ENCODE results near the gene CLIP1.
"Not testable (repeated sequence)": the region's sequence is repeated elsewhere in the genome, so short reads cannot be mapped to it uniquely, and the experiment has no call there.

Gene CLIP1

DNA sequence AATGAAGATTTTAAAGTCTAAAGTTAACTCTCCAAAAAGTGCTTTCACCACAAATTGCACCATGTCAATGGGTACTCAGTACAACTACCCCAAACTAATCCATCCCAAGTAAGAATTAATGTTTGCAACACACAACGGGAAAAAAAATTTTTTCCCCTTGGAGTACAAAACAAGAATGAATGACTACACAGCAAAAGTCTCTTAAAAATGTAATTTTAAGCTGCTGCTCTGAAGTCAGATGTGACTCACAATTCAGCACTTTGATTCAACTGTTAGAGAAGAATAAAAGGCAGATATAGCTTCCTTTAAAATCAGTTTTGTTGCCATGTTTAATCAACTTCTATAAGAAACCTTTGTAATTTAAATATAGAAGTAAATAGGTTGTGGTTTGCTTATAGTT is 113.7 kb downstream of the CLIP1 start:
- DNase-seq: no peak

DNA sequence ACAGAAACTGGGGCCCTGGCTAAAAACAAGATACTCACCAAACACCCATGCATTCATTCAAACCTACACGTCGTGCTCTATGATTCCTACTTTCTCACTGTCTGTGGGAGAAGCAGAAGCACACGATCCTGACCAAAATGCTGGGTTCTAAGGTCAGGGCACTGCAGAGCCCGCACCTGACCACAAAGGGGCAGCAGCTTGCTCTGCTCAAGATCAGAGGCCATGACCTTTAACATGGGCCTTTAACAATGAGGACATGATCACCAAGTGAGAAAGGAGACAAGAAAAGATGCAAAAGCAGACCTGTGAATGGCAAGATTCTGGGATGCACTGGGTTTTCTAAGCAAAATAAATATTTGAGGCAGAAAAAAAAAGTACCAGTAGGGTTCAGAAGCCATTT is 116.1 kb downstream of the CLIP1 start:
- no peak for DNase-seq

DNA sequence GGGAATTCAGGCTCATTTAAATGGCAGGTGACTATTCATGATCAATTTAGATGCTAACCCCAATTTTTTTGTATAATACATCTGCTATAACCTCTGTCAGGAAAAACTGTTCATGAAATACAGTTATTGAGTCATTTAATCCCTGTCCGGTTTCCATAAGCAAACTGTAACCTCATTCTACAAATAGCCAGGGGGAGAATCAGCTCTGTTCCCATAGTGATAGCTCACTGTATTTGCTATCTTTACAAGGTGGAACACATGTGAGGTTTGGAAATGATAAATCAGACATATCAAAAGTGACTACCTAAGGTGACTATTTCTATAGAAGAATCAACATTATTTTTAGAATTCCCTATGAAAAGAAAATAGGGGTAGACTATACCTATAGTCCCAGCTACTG is 117.5 kb downstream of the CLIP1 start:
- no peak for DNase-seq

DNA sequence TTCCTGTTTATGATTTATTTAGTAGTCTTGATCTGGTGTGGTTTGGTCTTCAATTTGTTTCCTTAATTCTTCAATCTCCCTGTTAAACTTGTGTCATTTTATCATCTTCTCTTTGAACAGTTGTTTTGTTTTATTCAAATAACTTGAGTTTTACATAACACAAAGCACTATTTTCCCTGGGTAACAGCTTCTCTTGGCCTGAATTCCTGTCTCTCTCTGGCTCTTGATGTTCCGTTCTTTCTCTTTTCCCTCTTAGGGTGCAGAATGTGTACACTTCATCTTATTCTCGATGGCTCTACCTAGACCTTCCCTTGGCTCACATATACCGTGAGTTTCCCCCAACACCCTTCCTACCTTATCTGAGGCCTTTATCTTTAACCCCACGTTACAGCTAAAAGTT is 119.4 kb downstream of the CLIP1 start:
- DNase-seq: no peak

DNA sequence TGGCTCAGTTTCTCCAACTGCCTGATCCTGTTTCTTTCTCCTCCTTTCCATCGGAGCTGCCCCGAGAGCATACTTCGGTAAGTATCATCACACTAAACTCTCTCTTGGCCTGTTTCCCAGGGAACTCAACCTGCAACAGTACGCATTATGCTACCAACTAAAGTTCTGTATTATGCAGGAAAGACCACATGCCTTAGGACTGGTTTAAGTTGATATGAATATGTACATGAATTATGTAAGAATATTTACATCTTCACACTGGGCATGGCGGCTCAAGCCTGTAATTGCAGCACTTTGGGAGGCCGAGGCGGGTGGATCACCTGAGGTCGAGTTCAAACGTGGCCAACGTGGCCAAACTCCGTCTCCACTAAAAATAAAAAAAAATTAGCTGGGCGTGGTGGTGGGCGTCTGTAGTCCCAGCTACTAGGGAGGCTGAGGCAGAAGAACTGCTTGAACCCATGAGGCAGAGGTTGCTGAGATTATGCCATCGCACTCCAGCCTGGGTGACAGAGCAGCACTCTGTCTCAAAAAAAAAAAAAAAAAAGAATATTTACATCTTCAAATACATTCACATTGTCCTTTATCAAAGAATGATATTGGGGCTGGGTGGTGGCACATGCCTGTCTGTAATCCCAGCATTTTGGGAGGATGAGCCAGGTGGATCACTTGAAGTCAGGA is 124.3 kb downstream of the CLIP1 start:
- no peak for DNase-seq

DNA sequence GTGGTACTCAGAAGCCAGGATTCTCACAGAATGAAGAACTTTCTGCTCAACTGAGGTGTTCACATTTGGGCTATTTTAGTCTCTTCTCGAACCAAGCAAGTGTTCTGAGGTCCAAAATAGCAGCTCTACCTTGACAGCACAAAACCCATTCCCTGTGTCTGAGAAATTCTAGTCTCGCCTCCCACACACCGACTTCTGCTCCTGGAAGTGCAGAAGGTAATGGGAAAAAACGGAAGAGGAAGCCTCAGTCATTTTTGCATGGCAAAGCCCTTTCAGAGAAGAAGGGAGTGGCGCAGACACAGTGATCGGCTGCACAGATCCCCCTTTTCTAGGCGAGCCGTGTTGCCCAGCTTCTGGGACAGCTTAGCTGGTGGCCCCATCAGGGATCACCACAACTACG is 125.0 kb downstream of the CLIP1 start:
- DNase-seq: no peak

DNA sequence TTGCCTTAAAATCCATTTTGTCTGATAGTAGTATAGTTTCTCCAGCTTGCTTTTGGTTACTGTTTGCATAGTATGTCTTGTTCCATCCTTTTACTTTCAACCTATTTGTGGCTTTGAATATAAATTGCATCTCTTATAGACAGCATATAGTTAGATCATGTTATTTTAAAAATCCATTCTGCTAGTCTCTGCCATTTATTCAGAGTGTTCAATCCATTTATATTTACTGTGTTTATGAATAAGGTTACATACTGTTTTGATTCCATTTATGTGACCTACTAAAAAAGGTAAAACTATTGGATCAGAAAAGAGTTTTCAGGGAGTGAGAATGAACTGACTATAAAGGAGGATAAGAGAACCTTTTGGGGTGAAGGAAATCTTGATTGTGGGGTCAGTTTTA is 126.6 kb downstream of the CLIP1 start:
- no peak for DNase-seq

DNA sequence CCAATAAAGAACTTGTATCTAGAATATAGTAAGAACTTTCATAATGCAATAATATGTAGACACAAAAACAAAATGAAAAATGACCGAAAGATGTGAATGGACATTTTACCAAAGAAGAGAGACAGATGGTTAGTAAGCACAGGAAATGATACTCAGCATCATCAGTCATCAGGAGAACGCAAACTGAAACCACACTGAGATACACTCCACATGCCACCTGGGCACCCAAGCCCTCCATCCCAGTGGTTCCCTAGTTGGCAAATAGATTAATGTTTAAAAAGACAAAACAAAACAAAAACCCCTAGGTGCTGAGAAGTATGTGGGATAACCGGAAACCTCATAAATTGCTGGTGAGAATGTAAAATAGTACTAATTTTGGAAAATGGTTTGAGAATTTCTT is 129.4 kb downstream of the CLIP1 start:
- DNase-seq: no peak

DNA sequence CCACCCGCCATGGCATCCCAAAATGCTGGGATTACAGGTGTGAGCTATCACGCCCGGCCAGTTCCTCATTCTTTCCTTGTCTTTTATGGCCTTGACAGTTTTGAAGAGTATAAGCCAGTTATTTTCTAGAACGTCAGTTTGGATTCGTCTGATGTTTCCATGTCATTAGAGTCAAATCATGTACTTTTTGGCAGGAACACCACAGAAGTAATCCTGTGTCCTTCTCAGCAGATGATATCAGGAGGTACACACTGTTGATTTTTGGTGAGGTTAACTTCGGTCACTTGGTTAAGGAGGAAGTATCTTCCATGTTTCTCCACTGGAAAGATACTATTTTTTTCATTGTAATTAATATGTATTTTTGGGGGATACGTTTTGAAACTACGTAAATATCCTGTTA is 131.0 kb downstream of the CLIP1 start:
- DNase-seq: no peak

DNA sequence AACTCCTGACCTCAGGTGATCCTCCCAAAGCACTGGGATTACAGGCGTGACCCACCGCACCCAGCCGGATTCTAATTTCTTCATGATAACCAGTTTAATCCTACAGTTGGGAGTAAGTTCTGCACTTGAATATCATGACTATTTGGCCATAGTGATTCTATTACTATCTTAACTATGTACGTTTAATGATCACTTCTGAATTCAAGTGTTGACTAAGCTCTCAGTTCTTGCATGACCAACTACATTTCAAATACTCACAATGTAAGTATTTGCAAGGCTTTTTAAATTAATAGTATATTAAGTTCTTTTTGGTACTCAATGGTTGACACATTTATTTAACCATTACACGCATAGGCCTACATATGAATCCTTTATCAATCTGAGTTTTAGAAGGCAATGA is 138.8 kb downstream of the CLIP1 start:
- no peak for DNase-seq

DNA sequence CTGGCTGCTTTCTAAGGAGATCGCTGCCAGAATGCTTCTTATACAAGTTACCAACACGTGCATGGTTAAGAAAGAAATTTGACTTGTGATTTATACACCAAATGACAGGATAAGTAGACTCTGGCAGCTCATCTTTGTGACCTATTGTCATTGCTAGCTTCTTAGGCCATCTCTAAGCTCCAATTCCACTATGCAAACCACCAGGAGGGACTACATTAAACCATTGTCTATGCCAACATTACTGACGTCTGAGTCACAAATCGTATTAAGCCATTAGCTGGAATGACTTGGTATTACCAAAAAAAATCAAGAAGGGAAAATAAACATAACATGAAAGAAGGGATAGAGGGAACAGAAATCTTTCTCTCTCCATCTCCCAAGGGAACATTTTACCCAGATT is 140.4 kb downstream of the CLIP1 start:
- DNase-seq: no peak

DNA sequence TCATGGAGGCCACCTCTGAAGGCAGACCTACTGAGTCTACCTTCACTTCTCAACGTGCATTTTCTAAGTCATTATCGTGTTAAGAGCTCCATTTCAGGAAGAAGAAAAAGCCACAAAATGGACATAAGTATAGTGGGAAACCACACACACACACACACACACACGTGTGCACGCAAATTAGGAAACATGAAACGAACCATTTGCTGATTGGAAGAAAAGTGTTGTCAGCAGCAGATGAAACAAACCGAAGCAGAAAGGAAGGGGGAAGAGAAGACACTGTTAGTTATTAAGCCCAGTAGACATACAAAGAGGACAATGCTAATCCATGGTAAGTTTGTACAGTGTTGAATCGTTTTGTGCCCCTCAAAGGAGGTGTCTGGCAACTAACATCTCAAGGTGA is 146.2 kb downstream of the CLIP1 start:
- no peak for DNase-seq

DNA sequence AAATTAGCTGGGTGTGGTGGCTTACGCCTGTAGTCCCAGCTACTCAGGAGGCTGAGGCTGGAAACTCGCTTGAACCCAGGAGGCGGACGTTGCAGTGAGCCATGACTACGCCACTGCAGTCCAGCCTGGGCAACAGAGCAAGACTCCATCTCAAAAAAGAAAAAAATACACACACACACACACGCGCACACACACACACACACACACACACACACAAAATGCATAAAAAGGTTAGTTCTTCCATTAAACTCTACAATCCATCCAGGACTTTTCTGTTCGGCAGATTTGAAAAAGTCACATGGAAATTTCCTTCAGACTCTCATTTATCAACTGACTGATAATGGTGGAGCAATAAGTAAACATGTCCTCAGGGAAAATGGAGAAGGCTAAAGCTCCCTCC is 147.0 kb downstream of the CLIP1 start:
- no peak for DNase-seq

DNA sequence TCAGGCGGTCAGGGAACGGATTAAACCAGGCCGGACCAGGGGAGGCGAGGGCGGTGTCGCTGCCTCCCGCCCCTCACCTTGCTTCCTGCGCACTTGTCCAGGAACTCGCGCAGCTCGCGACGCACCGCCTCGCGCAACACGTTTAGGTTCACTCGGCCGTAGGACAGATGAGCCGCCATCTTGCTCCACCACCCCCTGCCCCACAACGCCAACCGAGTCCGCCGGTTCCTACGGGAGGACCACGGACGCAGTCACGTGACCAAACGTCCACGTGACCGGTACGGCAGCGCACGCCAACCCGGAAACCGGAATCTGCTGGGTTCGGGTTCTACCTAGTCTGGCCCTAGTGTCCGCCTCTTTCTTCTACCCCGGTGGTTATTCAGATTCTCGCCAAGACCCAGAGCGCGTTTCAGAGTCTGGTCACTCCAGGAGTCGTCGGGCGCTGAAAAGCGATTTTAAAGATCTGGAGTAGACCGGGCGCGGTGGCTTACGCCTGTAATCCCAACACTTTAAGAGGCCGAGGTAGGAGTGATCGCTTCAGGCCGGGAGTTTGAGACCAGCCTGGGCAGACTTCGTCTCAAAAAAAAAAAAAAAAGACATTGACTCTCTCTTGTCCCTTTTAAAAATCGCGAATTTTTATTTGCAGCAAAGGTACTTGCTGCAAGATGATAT is 156.1 kb downstream of the CLIP1 start, which contains the start of gene VPS33A:
Gene VPS33A (minus strand): TSS at position 265 of the 672 bp plus-strand sequence. CDS start 86 bp downstream, at position 179.
- peak; percentile 97 for DNase-seq

DNA sequence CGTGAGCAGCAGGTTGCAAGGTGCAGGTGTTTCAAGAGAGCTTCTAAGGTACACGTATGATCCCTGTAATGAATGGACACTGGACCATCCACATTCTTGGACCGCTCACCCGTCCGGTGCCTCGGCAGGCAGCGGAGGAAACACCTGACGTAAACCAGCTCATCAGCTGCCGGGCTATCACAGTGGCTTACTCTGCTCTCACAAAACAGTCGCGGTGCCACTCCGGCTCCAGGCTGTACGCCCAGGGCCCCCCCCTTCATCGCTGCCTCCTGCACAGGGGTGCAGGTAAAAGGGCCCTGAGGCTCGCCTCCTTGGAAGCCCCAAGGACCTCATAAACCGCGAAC is 156.6 kb downstream of the CLIP1 start:
- DNase-seq: peak; percentile 84

DNA sequence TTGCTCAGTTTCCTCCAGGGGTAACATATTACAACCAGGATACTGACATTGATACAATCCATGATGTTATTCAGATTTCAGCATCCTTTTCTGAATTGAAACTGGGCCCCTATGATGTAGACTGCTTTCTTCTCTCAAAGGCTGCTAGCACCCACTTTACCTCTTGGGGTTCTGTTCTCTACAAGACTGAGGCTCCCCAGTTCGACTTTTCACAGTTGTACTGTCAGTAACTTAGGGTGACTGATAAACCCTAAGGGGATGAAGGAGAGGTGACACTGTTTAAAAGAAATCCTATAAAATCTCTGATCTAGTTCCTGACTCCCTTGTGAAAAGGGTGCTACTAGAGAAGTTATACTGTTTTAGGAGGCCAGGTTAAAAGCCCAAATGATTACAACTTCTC is 157.0 kb downstream of the CLIP1 start:
- no peak for DNase-seq

DNA sequence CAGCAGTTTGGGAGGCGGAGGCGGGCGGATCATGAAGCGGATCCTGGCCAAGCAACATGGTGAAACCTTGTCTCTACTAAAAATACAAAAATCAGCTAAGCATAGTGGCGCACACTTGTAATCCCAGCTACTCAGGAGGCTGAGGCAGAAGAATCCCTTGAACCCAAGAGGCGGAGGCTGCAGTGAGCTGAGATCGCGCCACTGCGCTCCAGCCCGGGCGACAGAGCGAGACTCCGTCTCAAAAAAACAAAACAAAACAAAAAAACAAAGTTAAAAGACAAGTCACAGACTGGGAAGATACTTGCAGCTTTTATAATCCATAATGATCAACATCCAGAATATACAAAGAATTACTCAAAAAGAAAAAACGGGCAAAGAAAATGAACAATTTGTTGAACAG is 161.7 kb downstream of the CLIP1 start:
- not testable (repeated sequence) for DNase-seq

DNA sequence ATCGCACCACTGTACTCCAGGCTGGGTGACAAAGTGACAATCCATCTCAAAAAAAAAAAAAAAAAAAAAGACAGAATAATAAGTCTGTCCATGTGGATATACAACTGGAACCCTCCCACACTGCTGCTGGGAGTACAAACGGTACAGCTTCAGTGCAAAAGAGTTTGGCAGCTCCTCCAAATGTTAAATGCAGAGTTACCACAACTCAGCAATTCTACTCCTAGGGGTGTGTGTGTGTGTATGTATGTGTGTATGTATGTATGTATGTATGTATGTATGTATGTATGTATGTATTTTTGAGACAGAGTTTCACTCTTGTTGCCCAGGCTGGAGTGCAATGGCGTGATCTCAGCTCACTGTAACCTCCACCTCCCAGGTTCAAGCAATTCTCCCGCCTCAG is 163.5 kb downstream of the CLIP1 start:
- DNase-seq: not testable (repeated sequence)

DNA sequence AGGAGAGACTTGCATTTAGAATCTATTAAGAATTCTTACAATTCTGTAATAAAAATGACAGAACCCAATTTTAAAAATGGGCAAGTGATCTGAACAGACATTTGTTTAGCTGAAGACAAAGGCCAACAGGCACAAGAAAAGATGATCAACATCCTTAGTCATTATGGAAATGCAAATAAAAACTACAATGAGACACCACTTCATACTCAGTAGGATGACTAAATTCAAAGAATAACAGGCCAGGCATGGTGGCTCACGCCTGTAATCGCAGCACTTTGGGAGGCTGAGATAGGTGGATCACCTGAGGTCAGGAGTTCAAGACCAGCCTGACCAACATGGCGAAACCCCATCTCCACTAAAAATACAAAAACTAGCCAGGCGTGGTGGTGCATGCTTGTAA is 164.0 kb downstream of the CLIP1 start:
- DNase-seq: not testable (repeated sequence)

DNA sequence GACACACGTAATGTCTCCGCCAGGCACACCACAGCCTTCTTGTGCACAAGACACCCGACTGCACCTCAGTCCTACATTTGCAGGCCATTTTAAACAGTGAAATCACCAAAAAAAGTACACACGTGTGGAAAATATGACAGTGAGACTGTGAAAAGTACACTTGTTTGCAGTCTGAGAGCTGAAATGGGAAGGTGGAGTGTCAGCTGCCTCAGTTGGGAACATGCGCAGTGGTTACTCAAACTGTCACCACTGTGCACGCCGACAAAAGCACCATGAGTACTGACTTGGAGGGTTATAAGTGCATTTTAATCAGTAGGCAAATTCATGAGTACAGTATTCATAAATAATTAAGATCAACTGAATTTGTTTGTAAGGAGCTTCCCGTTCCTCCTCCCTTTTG is 171.9 kb downstream of the CLIP1 start:
- no peak for DNase-seq

DNA sequence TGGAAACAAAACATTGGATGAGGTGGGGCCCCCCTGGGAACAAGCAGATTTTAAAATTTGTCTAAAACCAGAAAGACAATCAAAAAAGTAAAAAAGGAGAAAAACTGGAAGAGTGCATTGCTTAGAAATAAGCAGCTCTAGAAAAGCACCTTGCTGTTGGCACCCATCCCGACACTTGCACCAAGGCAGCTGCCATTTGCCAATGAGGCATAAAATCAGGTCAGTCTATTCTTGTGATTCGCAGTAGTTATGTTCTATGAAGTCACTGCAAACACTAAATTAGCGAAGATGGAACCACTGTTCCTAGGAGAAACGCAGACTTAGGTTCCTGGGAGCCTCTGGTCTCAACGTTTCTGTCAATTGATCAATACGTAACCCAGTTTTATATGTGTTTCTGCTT is 172.4 kb downstream of the CLIP1 start:
- no peak for DNase-seq

DNA sequence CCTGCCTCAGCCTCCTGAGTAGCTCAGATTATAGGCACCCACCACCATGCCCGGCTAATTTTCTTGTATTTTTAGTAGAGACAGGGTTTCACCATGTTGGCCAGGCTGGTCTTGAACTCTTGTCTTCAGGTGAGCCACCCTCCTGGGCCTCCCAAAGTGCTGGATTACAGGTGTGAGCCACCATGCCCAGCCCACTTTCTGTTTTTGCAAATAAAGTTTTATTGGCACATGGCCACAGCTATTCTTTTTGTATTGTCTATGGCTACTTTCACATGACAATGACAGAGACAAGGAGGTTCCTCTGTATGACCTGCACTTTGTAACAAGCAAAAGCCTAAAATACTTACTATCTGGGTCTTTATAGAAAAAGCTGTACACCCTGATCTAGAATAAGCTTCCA is 176.9 kb downstream of the CLIP1 start:
- DNase-seq: no peak

DNA sequence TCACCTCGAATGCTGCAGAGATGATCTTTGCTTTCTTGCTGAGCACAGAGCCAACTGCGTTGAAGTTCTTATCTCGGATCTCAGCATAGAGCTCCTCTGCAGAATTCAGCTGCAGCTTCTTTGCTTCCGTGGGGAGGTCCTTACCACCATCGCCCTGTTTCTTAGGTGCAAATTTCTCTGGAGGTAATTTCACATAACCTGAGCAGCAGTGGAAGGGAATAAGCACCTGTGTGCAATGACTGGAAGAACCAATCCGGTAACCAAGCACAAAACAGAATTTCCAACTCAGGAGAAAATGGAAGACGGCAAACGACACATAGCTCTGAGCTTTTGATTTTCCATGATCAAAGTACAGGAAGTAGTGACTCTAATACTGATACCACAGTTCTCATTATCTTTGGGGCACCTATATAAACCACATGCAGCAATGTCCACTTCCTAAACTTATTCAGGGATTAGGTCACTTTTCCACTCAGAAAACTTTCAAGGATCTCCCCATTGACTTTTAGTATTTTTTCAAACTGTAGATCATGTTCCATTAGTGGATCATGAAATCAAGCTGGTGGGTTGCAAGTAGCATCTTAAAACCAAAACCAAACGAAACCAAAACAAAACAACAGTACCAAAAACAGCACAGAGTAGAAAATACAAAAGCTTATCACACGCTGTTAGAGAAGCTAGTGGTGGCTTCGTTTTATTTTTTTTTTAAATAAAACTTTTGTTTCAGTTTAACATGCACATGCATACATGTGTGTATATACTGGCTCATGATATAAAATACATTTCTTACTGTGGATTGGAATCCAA is 177.7 kb downstream of the CLIP1 start:
- peak; percentile 67 for DNase-seq

DNA sequence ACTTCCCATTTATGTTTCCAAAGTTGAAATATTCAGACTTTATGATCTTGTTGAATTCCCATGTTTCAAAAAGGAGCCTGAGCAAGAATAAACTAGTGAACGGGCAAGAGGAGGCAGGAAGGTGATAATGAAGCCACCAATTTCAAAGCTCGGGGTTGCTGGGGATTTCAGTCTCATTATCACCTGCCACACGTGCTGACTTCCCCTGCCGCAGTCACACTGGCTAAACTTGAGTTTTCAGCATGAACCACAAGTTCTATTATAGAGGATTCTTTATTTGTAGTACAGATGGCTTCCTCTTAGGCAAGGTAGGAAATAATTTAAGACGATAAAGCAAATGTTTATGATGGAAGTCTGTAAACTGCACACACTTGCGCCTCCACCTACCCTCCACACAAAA is 178.5 kb downstream of the CLIP1 start:
- DNase-seq: peak; percentile 71

Measured in activated effector memory CD4-positive, alpha-beta T cell treated with anti-CD3 and anti-CD28 coated beads, Interleukin-2, amount 50 U/mL, for 16 hours (primary cell).